WTC11 (cell line): ENCODE measurements around the gene SLCO2A1. TPM values are rescaled to one million over a fixed set of nuclear protein-coding genes. Genes with fewer than 3 reads are reported as not detected.

ENCODE experiments used
- ATAC-seq: fragments of 200-7000 bp; cut with Tn5 transposase; 2 replicates; pipeline ENCODE4 v1.10.0; 2021; ENCODE audit warnings: mild to moderate bottlenecking, moderate library complexity
- CTCF ChIA-PET: fragments of 300-600 bp; sonication (Branson Sonifier 250); formaldehyde crosslinking; loops from one replicate; lab custom pipeline; 2021; ENCODE audit warnings: antibody characterized with exemption; lab: Charles Lee
- POLR2A ChIA-PET: fragments of 350-600 bp; sonication (Branson Sonifier 250); formaldehyde crosslinking; loops from one replicate; lab custom pipeline; 2021; ENCODE audit warnings: antibody characterized with exemption; lab: Charles Lee
- DNase-seq: peaks from one replicate; pipeline ENCODE4 v3.0.0; 2021; ENCODE audit warnings: low spot score
- H3K27ac Mint-ChIP-seq: 2 replicates; pipeline ENCODE4 v1.8.0; 2021; ENCODE audit warnings: mixed read lengths
- H3K27me3 Mint-ChIP-seq: 2 replicates; pipeline ENCODE4 v1.8.0; 2021; ENCODE audit warnings: low read depth, mild to moderate bottlenecking, moderate library complexity, mixed read lengths
- H3K36me3 Mint-ChIP-seq: 2 replicates; pipeline ENCODE4 v1.8.0; 2021; ENCODE audit warnings: mixed read lengths
- H3K4me1 Mint-ChIP-seq: 2 replicates; pipeline ENCODE4 v1.8.0; 2022; ENCODE audit warnings: mixed read lengths
- H3K4me3 Mint-ChIP-seq: 2 replicates; pipeline ENCODE4 v1.8.0; 2021; ENCODE audit warnings: mild to moderate bottlenecking, moderate library complexity, mixed read lengths
- H3K9me3 Mint-ChIP-seq: 2 replicates; pipeline ENCODE4 v1.8.0; 2021; ENCODE audit warnings: mixed read lengths
- ATF1 ChIP-seq: sonication (generic); formaldehyde crosslinking; IDR thresholded peaks from 2 replicates; pipeline ENCODE4 v1.8.1; 2023; ENCODE audit warnings: mild to moderate bottlenecking, moderate library complexity, missing genetic modification reagents
- CBFB ChIP-seq: sonication (generic); formaldehyde crosslinking; IDR thresholded peaks from 2 replicates; pipeline ENCODE4 v1.8.1; 2022; ENCODE audit warnings: mild to moderate bottlenecking, low read depth, missing genetic modification reagents
- CTCF ChIP-seq: fragments of 200-600 bp; IDR thresholded peaks from 2 replicates; pipeline ENCODE4 v1.8.0; 2022; ENCODE audit warnings: antibody characterized with exemption
- ESRRA ChIP-seq: sonication (generic); formaldehyde crosslinking; IDR thresholded peaks from 2 replicates; pipeline ENCODE4 v1.8.1; 2022; ENCODE audit warnings: mild to moderate bottlenecking, missing genetic modification reagents, borderline replicate concordance
- JAZF1 ChIP-seq: fragments of 250-450 bp; sonication (Bioruptor Pico); IDR thresholded peaks from 2 replicates; pipeline ENCODE4 v1.9.0; 2021; ENCODE audit warnings: moderate library complexity, mild to moderate bottlenecking, inconsistent platforms
- NFATC4 ChIP-seq: fragments of 250-450 bp; sonication (Bioruptor Pico); IDR thresholded peaks from 2 replicates; pipeline ENCODE4 v1.9.0; 2021; ENCODE audit warnings: mild to moderate bottlenecking
- NFE2L1 ChIP-seq: sonication (generic); formaldehyde crosslinking; IDR thresholded peaks from 2 replicates; pipeline ENCODE4 v1.8.1; 2023; ENCODE audit warnings: missing genetic modification reagents
- NFYB ChIP-seq: sonication (generic); formaldehyde crosslinking; conservative IDR thresholded peaks from 2 replicates; pipeline ENCODE4 v1.8.0; 2022; ENCODE audit warnings: low read depth, missing genetic modification reagents
- NR3C1 ChIP-seq: sonication (generic); formaldehyde crosslinking; conservative IDR thresholded peaks from 2 replicates; pipeline ENCODE4 v1.8.1; 2023; ENCODE audit warnings: low read depth, mild to moderate bottlenecking, missing genetic modification reagents
- PRDM15 ChIP-seq: sonication (generic); formaldehyde crosslinking; IDR thresholded peaks from 2 replicates; pipeline ENCODE4 v1.8.0; 2022; ENCODE audit warnings: missing genetic modification reagents
- TEAD4 ChIP-seq: sonication (generic); formaldehyde crosslinking; IDR thresholded peaks from 2 replicates; pipeline ENCODE4 v1.8.0; 2022; ENCODE audit warnings: mild to moderate bottlenecking, missing genetic modification reagents
- ZBTB43 ChIP-seq: sonication (generic); formaldehyde crosslinking; IDR thresholded peaks from 2 replicates; pipeline ENCODE4 v1.8.1; 2023; ENCODE audit warnings: mild to moderate bottlenecking, missing genetic modification reagents
- ZMAT4 ChIP-seq: fragments of 250-450 bp; sonication (Bioruptor Pico); IDR thresholded peaks from 2 replicates; pipeline ENCODE4 v1.9.0; 2021; ENCODE audit warnings: mild to moderate bottlenecking
- ZNF121 ChIP-seq: sonication (generic); formaldehyde crosslinking; IDR thresholded peaks from 2 replicates; pipeline ENCODE4 v1.8.0; 2023; ENCODE audit warnings: missing genetic modification reagents
- ZNF416 ChIP-seq: fragments of 250-450 bp; sonication (Bioruptor Pico); IDR thresholded peaks from 2 replicates; pipeline ENCODE4 v1.9.0; 2021; ENCODE audit warnings: mild to moderate bottlenecking, inconsistent platforms
- ZNF425 ChIP-seq: fragments of 250-450 bp; sonication (Bioruptor Pico); conservative IDR thresholded peaks from 2 replicates; pipeline ENCODE4 v1.9.0; 2021; ENCODE audit warnings: mild to moderate bottlenecking
- total RNA-seq: library from RNA; stranded (reverse); gene quantifications from 3 replicates; pipeline ENCODE4 v1.2.3, GENCODE V29; 2021

Gene SLCO2A1
- total RNA-seq, 1 experiment from 2014 or later = 3.3 TPM

- TF ChIP-seq PRDM15 (CRISPR knock-in tag) (no peak), ATF1 (CRISPR knock-in tag) (no peak), ZNF425 (no peak)
Measured at GRCh38 chr3:133882986-133883586, 146.6 kb downstream of the SLCO2A1 start (continued).

- Mint-ChIP-seq H3K4me3 (no peak overlapping the region), H3K36me3 (peaks cover 9% of the 10 kb centered on the region), H3K9me3 (peaks cover 20% of the 10 kb centered on the region), H3K27ac (no peak overlapping the region), H3K27me3 (no peaks in the 10 kb centered on the region; the same call in 1 of the 2 replicates), H3K4me1 (0 out of 2 replicates have a peak, but pooled peaks cover 2% of the 10 kb centered on the region)
- DNase-seq (no peak), ATAC-seq (no peak)
- ChIA-PET CTCF (no interaction called here), POLR2A (no interaction called here)
- no peak for TF ChIP-seq CTCF
- no peak for TF ChIP-seq ZMAT4 (CRISPR knock-in tag)
- TF ChIP-seq ZNF416 (CRISPR knock-in tag) = no peak
- no peak for TF ChIP-seq NFATC4 (CRISPR knock-in tag)
- no peak for TF ChIP-seq TEAD4 (CRISPR knock-in tag)
Measured at GRCh38 chr3:133881939-133882825, 147.5 kb downstream of the SLCO2A1 start.

- POLR2A ChIA-PET = no interaction called here
- Mint-ChIP-seq H3K27ac (no peak overlapping the region; the same call in 1 of the 2 replicates), H3K4me3 (no peak overlapping the region), H3K27me3 (no peaks in the 10 kb centered on the region; the same call in 1 of the 2 replicates), H3K4me1 (no peaks in the 10 kb centered on the region), H3K9me3 (peaks cover 20% of the 10 kb centered on the region), H3K36me3 (peaks cover 9% of the 10 kb centered on the region)
- no peak for TF ChIP-seq NFYB (CRISPR knock-in tag)
- no peak for TF ChIP-seq NR3C1 (CRISPR knock-in tag)
- no peak for TF ChIP-seq ZBTB43 (CRISPR knock-in tag)
- no peak for TF ChIP-seq JAZF1 (CRISPR knock-in tag)
- no peak for TF ChIP-seq ZNF121
- no peak for TF ChIP-seq NFE2L1 (CRISPR knock-in tag)
- no peak for TF ChIP-seq CBFB
- TF ChIP-seq ZMAT4 (CRISPR knock-in tag) = no peak
- TF ChIP-seq ESRRA (CRISPR knock-in tag) = no peak
- DNase-seq (no peak), ATAC-seq (no peak)
- CTCF ChIA-PET = no interaction called here
Measured at GRCh38 chr3:133881492-133881891, 148.2 kb downstream of the SLCO2A1 start.
